HepG2 (cell line): ENCODE measurements around the gene ELMO2. TPM values are rescaled to one million over a fixed set of nuclear protein-coding genes. Genes with fewer than 3 reads are reported as not detected.

Experiments
- DNMT3B ChIP-seq: conservative IDR thresholded peaks from 2 replicates; pipeline ENCODE4 v1.6.1; 2016; ENCODE audit warnings: missing biosample characterization, control low read depth
- GABPA ChIP-seq, 2 experiments: IDR thresholded peaks; 2 replicates each; pipeline ENCODE4 v1.6.1; 2011 to 2016; ENCODE audit warnings: low read depth in 2 of 2, low read length in 1 of 2, missing biosample characterization in 1 of 2, missing genetic modification characterization in 1 of 2
- NFATC3 ChIP-seq: sonication (generic); formaldehyde crosslinking; IDR thresholded peaks from 2 replicates; pipeline ENCODE4 v1.5.1; 2020; ENCODE audit warnings: mild to moderate bottlenecking, missing genetic modification reagents
- RBAK ChIP-seq: sonication (generic); formaldehyde crosslinking; IDR thresholded peaks from 2 replicates; pipeline ENCODE4 v1.5.1; 2020; ENCODE audit warnings: mild to moderate bottlenecking, missing genetic modification reagents
- SNAPC5 ChIP-seq: sonication (generic); formaldehyde crosslinking; IDR thresholded peaks from 2 replicates; pipeline ENCODE4 v1.8.1; 2023; ENCODE audit warnings: mild to moderate bottlenecking, missing genetic modification reagents, borderline replicate concordance
- TEAD2 ChIP-seq: sonication (generic); formaldehyde crosslinking; IDR thresholded peaks from 2 replicates; pipeline ENCODE4 v1.9.0; 2021; ENCODE audit warnings: missing genetic modification reagents
- WIZ ChIP-seq: sonication (generic); formaldehyde crosslinking; IDR thresholded peaks from 2 replicates; pipeline ENCODE4 v1.5.1; 2020; ENCODE audit warnings: mild to moderate bottlenecking, missing genetic modification reagents
- ZBTB2 ChIP-seq: sonication (generic); formaldehyde crosslinking; IDR thresholded peaks from 2 replicates; pipeline ENCODE4 v1.8.0; 2022; ENCODE audit warnings: low read depth, missing genetic modification reagents
- ZC3H4 ChIP-seq: sonication (generic); formaldehyde crosslinking; IDR thresholded peaks from 2 replicates; pipeline ENCODE4 v1.4.0; 2020; ENCODE audit warnings: missing genetic modification reagents, borderline replicate concordance
- ZNF124 ChIP-seq: sonication (generic); formaldehyde crosslinking; IDR thresholded peaks from 2 replicates; pipeline ENCODE4 v1.4.0; 2020; ENCODE audit warnings: missing genetic modification reagents
- ZNF230 ChIP-seq: sonication (generic); formaldehyde crosslinking; IDR thresholded peaks from 2 replicates; pipeline ENCODE4 v1.4.0; 2020; ENCODE audit warnings: mild to moderate bottlenecking, missing genetic modification reagents
- ZNF263 ChIP-seq: sonication (generic); formaldehyde crosslinking; IDR thresholded peaks from 2 replicates; pipeline ENCODE4 v1.4.0; 2020; ENCODE audit warnings: missing genetic modification reagents
- ZNF276 ChIP-seq: sonication (generic); formaldehyde crosslinking; IDR thresholded peaks from 2 replicates; pipeline ENCODE4 v1.4.0; 2020; ENCODE audit warnings: mild to moderate bottlenecking, low read depth, missing genetic modification reagents
- ZNF382 ChIP-seq: sonication (generic); formaldehyde crosslinking; IDR thresholded peaks from 2 replicates; pipeline ENCODE4 v1.5.0; 2020; ENCODE audit warnings: missing genetic modification reagents, mild to moderate bottlenecking, borderline replicate concordance
- ZNF558 ChIP-seq: sonication (generic); formaldehyde crosslinking; IDR thresholded peaks from 2 replicates; pipeline ENCODE4 v1.9.0; 2022; ENCODE audit warnings: mild to moderate bottlenecking, missing genetic modification reagents, borderline replicate concordance
- ZNF713 ChIP-seq: sonication (generic); formaldehyde crosslinking; IDR thresholded peaks from 2 replicates; pipeline ENCODE4 v1.4.0; 2020; ENCODE audit warnings: mild to moderate bottlenecking, missing genetic modification reagents
- polyA plus RNA-seq, 8 experiments: library from polyadenylated mRNA; depleted of rRNA in 3 of 8; stranded (reverse) in 7 of 8; unstranded in 1 of 8; fragments of >200 nt; fragmentation: Illumina TruSeq in 4 of 8; extraction: Trizol in 4 of 8; gene quantifications; 2 replicates each; pipeline versions ENCODE4 v1.2.1 to v1.2.3, GENCODE V29; 2011 to 2016; ENCODE audit warnings: low read depth in 4 of 8, missing spikeins in 1 of 8, mixed read lengths in 1 of 8; ENCODE audit not compliant: insufficient read depth in 1 of 8
- total RNA-seq, 5 experiments: library from RNA; depleted of rRNA; stranded (reverse); fragments of >200 nt; fragmentation: Illumina TruSeq; extraction: Trizol; gene quantifications; 2 replicates each; pipeline ENCODE4 v1.2.3, GENCODE V29; 2016; ENCODE audit warnings: low read depth in 1 of 5
- TF ChIP-seq, protein P1 (sequence below): IDR thresholded peaks from 2 replicates; pipeline ENCODE4 v1.6.1; 2016; ENCODE audit warnings: low read depth
- TF ChIP-seq, protein P2 (sequence below): sonication (generic); formaldehyde crosslinking; IDR thresholded peaks from 2 replicates; pipeline ENCODE4 v1.4.0; 2020; ENCODE audit warnings: missing genetic modification reagents
- TF ChIP-seq, protein P3 (sequence below): sonication (generic); formaldehyde crosslinking; IDR thresholded peaks from 2 replicates; pipeline ENCODE4 v1.5.1; 2020; ENCODE audit warnings: mild to moderate bottlenecking, moderate library complexity, missing genetic modification reagents

The ELMO2 gene
- total and polyA plus RNA-seq, 2 of the 13 experiments (the other 11 are each of a cell fraction or from before 2014, with no cell fraction given): 30.6 to 35.7 TPM

DNA sequence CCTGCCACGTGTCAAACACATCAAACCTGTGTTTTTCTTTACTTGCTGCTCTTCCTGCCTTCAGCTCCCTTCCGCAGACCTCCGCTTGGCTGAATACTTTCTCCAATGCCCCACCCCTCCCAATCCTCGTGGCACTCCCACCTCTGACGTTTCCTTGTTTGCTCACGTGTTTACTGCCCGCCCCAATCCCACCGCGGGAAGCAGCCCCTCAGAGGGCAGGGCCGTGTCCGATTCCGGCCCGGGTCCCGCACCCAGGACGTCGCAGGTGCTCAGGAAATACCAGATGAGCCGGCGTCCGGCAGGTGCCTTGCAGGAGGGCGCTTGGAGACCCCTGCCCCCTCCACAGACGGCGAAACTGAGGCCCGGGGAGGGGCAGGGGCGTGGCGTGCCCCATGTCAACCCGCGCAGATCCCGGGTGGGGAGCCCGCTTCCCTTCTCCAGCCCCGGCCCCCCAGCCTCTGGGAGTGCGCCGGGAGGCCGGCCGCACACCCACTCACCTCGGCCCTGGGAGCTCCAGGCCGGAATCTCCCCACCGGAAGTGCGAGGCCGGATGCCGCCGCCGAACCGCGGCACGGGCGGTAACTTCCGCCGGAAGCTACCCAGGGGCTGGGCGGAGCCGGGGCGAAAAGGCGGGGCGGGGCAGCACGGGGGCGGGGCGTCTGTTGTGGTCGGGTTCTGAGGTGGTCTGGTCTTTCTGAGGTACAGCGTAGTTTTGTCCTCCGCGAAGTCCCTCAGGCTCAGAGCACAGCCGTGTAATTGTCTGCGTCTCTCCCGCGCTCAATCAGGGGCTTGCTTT, 42.3 kb downstream of the ELMO2 start (continued):
- TF ChIP-seq, protein P1, sequence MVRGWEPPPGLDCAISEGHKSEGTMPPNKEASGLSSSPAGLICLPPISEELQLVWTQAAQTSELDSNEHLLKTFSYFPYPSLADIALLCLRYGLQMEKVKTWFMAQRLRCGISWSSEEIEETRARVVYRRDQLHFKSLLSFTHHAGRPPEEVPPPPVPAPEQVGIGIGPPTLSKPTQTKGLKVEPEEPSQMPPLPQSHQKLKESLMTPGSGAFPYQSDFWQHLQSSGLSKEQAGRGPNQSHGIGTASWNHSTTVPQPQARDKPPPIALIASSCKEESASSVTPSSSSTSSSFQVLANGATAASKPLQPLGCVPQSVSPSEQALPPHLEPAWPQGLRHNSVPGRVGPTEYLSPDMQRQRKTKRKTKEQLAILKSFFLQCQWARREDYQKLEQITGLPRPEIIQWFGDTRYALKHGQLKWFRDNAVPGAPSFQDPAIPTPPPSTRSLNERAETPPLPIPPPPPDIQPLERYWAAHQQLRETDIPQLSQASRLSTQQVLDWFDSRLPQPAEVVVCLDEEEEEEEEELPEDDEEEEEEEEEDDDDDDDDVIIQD: no peak; the same call in 1 of the 2 replicates
- TF ChIP-seq ZNF558 (CRISPR knock-in tag) (peak; percentile 97), ZNF124 (CRISPR knock-in tag) (no peak; the same call in 1 of the 2 replicates), ZC3H4 (CRISPR knock-in tag) (peak; percentile 35; the same call in 1 of the 2 replicates), ZBTB2 (CRISPR knock-in tag) (peak; percentile 78), SNAPC5 (CRISPR knock-in tag) (peak; percentile 90; the same call in 1 of the 2 replicates), RBAK (CRISPR knock-in tag) (peak; percentile 66; the same call in 1 of the 2 replicates), ZNF276 (CRISPR knock-in tag) (0 out of 2 replicates have a peak, but pooled peaks have one; percentile 24), ZNF713 (CRISPR knock-in tag) (0 out of 2 replicates have a peak, but pooled peaks have one; percentile 86), ZNF230 (no peak; the same call in 1 of the 2 replicates), TEAD2 (CRISPR knock-in tag) (peak; percentile 80; the same call in 1 of the 2 replicates), ZNF382 (CRISPR knock-in tag) (no peak), WIZ (peak; percentile 35; the same call in 1 of the 2 replicates), ZNF263 (peak; percentile 25; the same call in 1 of the 2 replicates), DNMT3B (CRISPR knock-in tag) (no peak), NFATC3 (CRISPR knock-in tag) (peak; percentile 72; the same call in 1 of the 2 replicates), GABPA (IDR thresholded peaks at IDR 0.05; ENCODE audit: low read depth, low read length) (peak; percentile 84), GABPA (CRISPR knock-in tag; IDR thresholded peaks at IDR 0.05; ENCODE audit: low read depth) (peak; percentile 89)
- TF ChIP-seq, protein P2, sequence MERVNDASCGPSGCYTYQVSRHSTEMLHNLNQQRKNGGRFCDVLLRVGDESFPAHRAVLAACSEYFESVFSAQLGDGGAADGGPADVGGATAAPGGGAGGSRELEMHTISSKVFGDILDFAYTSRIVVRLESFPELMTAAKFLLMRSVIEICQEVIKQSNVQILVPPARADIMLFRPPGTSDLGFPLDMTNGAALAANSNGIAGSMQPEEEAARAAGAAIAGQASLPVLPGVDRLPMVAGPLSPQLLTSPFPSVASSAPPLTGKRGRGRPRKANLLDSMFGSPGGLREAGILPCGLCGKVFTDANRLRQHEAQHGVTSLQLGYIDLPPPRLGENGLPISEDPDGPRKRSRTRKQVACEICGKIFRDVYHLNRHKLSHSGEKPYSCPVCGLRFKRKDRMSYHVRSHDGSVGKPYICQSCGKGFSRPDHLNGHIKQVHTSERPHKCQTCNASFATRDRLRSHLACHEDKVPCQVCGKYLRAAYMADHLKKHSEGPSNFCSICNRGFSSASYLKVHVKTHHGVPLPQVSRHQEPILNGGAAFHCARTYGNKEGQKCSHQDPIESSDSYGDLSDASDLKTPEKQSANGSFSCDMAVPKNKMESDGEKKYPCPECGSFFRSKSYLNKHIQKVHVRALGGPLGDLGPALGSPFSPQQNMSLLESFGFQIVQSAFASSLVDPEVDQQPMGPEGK: peak; percentile 61
- TF ChIP-seq, protein P3, sequence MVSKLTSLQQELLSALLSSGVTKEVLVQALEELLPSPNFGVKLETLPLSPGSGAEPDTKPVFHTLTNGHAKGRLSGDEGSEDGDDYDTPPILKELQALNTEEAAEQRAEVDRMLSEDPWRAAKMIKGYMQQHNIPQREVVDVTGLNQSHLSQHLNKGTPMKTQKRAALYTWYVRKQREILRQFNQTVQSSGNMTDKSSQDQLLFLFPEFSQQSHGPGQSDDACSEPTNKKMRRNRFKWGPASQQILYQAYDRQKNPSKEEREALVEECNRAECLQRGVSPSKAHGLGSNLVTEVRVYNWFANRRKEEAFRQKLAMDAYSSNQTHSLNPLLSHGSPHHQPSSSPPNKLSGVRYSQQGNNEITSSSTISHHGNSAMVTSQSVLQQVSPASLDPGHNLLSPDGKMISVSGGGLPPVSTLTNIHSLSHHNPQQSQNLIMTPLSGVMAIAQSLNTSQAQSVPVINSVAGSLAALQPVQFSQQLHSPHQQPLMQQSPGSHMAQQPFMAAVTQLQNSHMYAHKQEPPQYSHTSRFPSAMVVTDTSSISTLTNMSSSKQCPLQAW (CRISPR knock-in tag): peak; percentile 86
